Transverse colon (tissue), 3 donors: ENCODE data around the gene ZNF274.

ENCODE experiments used
- EP300 ChIP-seq: sonication (generic); formaldehyde crosslinking; IDR thresholded peaks from one replicate; pipeline ENCODE4 v1.6.1; 2017; ENCODE audit warnings: antibody characterized with exemption, low read depth
- POLR2A ChIP-seq: fragments of 450-650 bp; IDR thresholded peaks from one replicate; pipeline ENCODE4 v1.6.1; 2016; ENCODE audit warnings: antibody characterized with exemption, mild to moderate bottlenecking, moderate library complexity
- TF ChIP-seq, protein P1 (sequence below), 5 experiments: fragments of 200-600 bp in 3 of 5; fragments of 450-650 bp in 2 of 5; sonication (generic) in 3 of 5; IDR thresholded peaks; 1 replicate in 2 of 5; 2 replicates in 3 of 5; pipeline ENCODE4 v1.5.1; 2016 to 2017; ENCODE audit warnings: antibody characterized with exemption in 5 of 5, inconsistent platforms in 3 of 5, mild to moderate bottlenecking in 2 of 5, moderate library complexity in 1 of 5

DNA sequence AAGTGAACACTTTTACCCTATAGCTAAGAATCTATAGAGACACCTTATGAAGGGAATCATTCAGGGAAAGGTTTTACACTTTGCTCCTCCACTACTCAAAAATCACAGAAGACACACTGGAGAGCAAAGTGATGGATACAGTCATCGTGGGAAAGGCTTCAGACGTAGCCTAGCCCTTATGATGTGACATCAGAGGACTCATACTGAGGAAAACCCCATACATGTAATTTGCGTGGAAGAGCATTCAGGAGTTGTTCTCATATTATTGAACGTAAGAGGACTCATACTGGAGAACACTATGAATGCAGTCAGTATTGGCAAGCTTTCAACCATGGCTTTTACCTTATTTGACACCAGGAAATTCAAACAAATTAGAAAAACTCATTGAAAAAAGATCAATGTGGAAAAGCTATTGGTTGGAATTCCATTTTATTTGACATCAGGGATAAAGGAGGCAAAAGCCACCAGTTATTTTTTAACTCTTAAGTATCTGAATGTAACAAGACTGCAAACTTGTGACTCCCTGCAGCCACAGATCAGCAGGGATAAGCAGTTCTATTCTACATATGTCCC, 16.1 kb upstream of the ZNF274 start:
- TF ChIP-seq, protein P1, sequence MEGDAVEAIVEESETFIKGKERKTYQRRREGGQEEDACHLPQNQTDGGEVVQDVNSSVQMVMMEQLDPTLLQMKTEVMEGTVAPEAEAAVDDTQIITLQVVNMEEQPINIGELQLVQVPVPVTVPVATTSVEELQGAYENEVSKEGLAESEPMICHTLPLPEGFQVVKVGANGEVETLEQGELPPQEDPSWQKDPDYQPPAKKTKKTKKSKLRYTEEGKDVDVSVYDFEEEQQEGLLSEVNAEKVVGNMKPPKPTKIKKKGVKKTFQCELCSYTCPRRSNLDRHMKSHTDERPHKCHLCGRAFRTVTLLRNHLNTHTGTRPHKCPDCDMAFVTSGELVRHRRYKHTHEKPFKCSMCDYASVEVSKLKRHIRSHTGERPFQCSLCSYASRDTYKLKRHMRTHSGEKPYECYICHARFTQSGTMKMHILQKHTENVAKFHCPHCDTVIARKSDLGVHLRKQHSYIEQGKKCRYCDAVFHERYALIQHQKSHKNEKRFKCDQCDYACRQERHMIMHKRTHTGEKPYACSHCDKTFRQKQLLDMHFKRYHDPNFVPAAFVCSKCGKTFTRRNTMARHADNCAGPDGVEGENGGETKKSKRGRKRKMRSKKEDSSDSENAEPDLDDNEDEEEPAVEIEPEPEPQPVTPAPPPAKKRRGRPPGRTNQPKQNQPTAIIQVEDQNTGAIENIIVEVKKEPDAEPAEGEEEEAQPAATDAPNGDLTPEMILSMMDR (IDR thresholded peaks at IDR 0.05): no peak
- TF ChIP-seq POLR2A (no peak), EP300 (no peak)
